GM23248 (cell line): ENCODE measurements around the gene ARSH. TPM values are rescaled to one million over a fixed set of nuclear protein-coding genes. Genes with fewer than 3 reads are reported as not detected.

Source experiments
- DNase-seq: peaks from one replicate; pipeline ENCODE4 v3.0.0-alpha.2; 2015
- H2AFZ ChIP-seq: fragments of 200-600 bp; sonication (generic); 2 replicates; pipeline ENCODE4 v1.6.1; 2016; ENCODE audit warnings: antibody characterized with exemption
- H3F3A ChIP-seq: fragments of 200-600 bp; sonication (generic); 2 replicates; pipeline ENCODE4 v1.6.1; 2016; ENCODE audit warnings: mild to moderate bottlenecking, antibody characterized with exemption, mixed run types; ENCODE audit not compliant: insufficient read depth
- H3K27ac ChIP-seq: fragments of 200-600 bp; sonication (generic); 2 replicates; pipeline ENCODE4 v1.5.1; 2016; ENCODE audit warnings: mild to moderate bottlenecking
- H3K27me3 ChIP-seq: fragments of 200-600 bp; sonication (generic); replicated peaks from 2 replicates; pipeline ENCODE4 v1.6.1; 2016; ENCODE audit warnings: mild to moderate bottlenecking; ENCODE audit not compliant: insufficient read depth
- H3K36me3 ChIP-seq: fragments of 200-600 bp; sonication (generic); 2 replicates; pipeline ENCODE4 v1.6.1; 2016; ENCODE audit warnings: low read depth, mild to moderate bottlenecking
- H3K4me1 ChIP-seq: fragments of 200-600 bp; sonication (generic); 2 replicates; pipeline ENCODE4 v1.6.1; 2016; ENCODE audit warnings: mild to moderate bottlenecking; ENCODE audit not compliant: insufficient read depth
- H3K4me2 ChIP-seq: fragments of 200-600 bp; sonication (generic); one replicate; pipeline ENCODE4 v1.6.1; 2016; ENCODE audit warnings: mild to moderate bottlenecking; ENCODE audit not compliant: unreplicated experiment
- H3K4me3 ChIP-seq: fragments of 200-600 bp; sonication (generic); 2 replicates; pipeline ENCODE4 v1.5.1; 2016; ENCODE audit warnings: mild to moderate bottlenecking
- H3K79me2 ChIP-seq: fragments of 200-600 bp; sonication (generic); 2 replicates; pipeline ENCODE4 v1.6.1; 2016; ENCODE audit warnings: mild to moderate bottlenecking; ENCODE audit not compliant: insufficient read depth
- H3K9ac ChIP-seq: fragments of 200-600 bp; sonication (generic); 2 replicates; pipeline ENCODE4 v1.6.1; 2016; ENCODE audit warnings: mild to moderate bottlenecking
- H3K9me2 ChIP-seq: fragments of 200-600 bp; sonication (generic); 2 replicates; pipeline ENCODE4 v1.6.1; 2016; ENCODE audit warnings: mixed run types, mild to moderate bottlenecking, moderate library complexity; ENCODE audit not compliant: insufficient read depth
- H3K9me3 ChIP-seq: fragments of 200-600 bp; sonication (generic); one replicate; pipeline ENCODE4 v1.6.1; 2017; ENCODE audit warnings: low read depth
- H4K20me1 ChIP-seq: fragments of 200-600 bp; sonication (generic); 2 replicates; pipeline ENCODE4 v1.6.0; 2016; ENCODE audit not compliant: insufficient read depth
- EZH2 ChIP-seq: fragments of 200-600 bp; sonication (generic); IDR thresholded peaks from 2 replicates; pipeline ENCODE4 v1.6.1; 2018; ENCODE audit warnings: antibody characterized with exemption, mild to moderate bottlenecking; ENCODE audit not compliant: insufficient read depth, poor library complexity, severe bottlenecking
- EZH2phosphoT487 ChIP-seq: fragments of 200-600 bp; sonication (generic); IDR thresholded peaks from 2 replicates; pipeline ENCODE4 v1.6.1; 2018; ENCODE audit warnings: antibody characterized with exemption, moderate library complexity, mild to moderate bottlenecking, low read depth; ENCODE audit not compliant: insufficient read depth
- WGBS, 2 experiments: methylation state at CpG; one replicate each; pipeline ENCODE4 v1.1.6; 2015 to 2017; ENCODE audit warnings: low lambda C conversion rate in 2 of 2, low coverage in 1 of 2; ENCODE audit errors: missing lambda C conversion rate in 2 of 2; 5-methylcytosine and 5-hydroxymethylcytosine counted together
- in situ Hi-C: fragments of 300-500 bp; cut with MboI; formaldehyde crosslinking; loops from 2 replicates; pipeline ENCODE4 v1.15.0; 2020
- polyA plus RNA-seq: library from polyadenylated mRNA; unstranded; fragments of >200 nt; fragmentation: Nextera tagmentation; extraction: Ambion mirVana; gene quantifications from 2 replicates; pipeline ENCODE4 v1.2.1, GENCODE V29; 2016
- total RNA-seq: library from RNA; depleted of rRNA; stranded (reverse); fragments of >200 nt; shearing (Covaris generic); gene quantifications from 2 replicates; pipeline ENCODE4 v1.2.3, GENCODE V29; 2014

ARSH gene
- total and polyA plus RNA-seq, 2 experiments from 2014 or later, result not detected

DNA sequence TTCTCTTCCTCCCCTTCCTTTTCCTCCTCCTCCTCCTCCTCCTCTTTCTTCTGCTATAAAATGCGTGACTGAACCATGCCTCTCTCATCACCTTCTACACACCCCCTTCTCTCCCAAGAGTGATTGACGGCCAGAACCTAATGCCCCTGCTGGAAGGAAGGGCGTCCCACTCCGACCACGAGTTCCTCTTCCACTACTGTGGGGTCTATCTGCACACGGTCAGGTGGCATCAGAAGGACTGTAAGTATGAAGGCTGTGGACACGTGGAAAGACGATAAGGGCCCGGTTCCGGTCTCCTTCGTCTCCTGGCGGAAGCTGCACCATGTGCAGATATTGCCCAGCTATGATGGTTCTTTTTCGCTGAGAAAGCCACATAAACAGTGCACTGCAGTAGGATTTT is 22.8 kb downstream of the ARSH start:
- H3K4me2 ChIP-seq, result no peak overlapping the region
- TF ChIP-seq EZH2 (no peak), EZH2phosphoT487 (no peak)
- no peaks in the 10 kb centered on the region for H3K79me2 ChIP-seq
- no peak overlapping the region for H3K27ac ChIP-seq
- H4K20me1 ChIP-seq, result no peaks in the 10 kb centered on the region
- no peak overlapping the region for H3K9ac ChIP-seq
- H3F3A ChIP-seq, result no peaks in the 10 kb centered on the region
- WGBS, 2 experiments, result 78 to 81% methylated on average over 11 to 13 of the region's 13 CpGs
- no peaks in the 10 kb centered on the region for H3K9me3 ChIP-seq
- H3K4me1 ChIP-seq, result no peaks in the 10 kb centered on the region
- H3K36me3 ChIP-seq, result no peaks in the 10 kb centered on the region
- no peaks in the 10 kb centered on the region for H3K9me2 ChIP-seq
- in situ Hi-C loops, result no loop called here
- H3K4me3 ChIP-seq, result no peak overlapping the region
- no peaks in the 10 kb centered on the region for H3K27me3 ChIP-seq
- H2AFZ ChIP-seq, result no peak overlapping the region
- DNase-seq, result no peak

DNA sequence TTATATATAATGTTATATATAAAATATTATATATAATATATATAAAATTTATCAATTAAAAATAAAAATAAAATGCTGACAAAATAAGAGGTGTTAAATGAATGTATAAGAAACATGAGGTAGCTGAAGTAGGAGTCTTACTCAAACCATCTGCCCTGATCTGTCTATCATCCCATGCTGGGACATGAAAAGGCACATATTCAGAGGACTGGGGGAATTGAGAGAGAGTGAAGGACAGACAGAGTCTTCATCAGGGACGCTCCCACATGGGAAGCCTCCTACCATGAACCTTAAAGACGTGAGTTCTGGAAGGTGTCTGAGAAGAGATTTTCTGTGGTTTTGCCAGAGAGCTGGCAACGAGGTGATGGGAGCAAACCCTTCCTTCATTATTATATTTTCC is 30.9 kb downstream of the ARSH start:
- H3K9me2 ChIP-seq, result no peaks in the 10 kb centered on the region
- no peaks in the 10 kb centered on the region for H4K20me1 ChIP-seq
- H3K27ac ChIP-seq, result no peak overlapping the region
- no peaks in the 10 kb centered on the region for H3K9me3 ChIP-seq
- H3F3A ChIP-seq, result no peaks in the 10 kb centered on the region
- H2AFZ ChIP-seq, result no peak overlapping the region
- no peak for DNase-seq
- H3K4me2 ChIP-seq, result no peak overlapping the region
- no peak overlapping the region for H3K4me3 ChIP-seq
- no peaks in the 10 kb centered on the region for H3K79me2 ChIP-seq
- TF ChIP-seq EZH2phosphoT487, result no peak
- TF ChIP-seq EZH2, result no peak
- H3K27me3 ChIP-seq, result no peaks in the 10 kb centered on the region
- H3K4me1 ChIP-seq, result no peaks in the 10 kb centered on the region
- in situ Hi-C loops, result no loop called here
- H3K9ac ChIP-seq, result no peak overlapping the region
- 34 to 35% methylated on average over 3 of the region's 3 CpGs for WGBS, 2 experiments
- H3K36me3 ChIP-seq, result no peaks in the 10 kb centered on the region

DNA sequence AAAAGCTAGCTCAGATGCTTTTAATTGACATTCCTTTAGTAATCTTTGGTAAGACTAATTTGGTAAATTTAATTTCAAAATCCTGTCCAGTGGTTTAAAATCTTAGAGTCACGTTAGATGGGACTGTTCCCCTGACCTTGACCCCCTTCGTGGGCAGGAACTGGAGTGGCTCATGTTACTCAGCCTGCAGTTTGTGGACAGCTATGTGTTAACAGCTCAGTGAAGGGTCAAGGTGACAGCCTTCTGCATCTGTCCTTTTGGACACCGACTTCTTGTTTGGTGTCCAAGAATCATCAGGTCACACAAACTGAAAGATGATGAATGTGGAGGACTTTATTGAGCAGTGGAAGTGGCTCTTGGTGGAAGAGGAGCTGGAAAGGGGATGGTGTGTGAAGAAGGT is 37.9 kb downstream of the ARSH start:
- Histone ChIP-seq H3K4me2 (no peak overlapping the region), H3F3A (no peaks in the 10 kb centered on the region), H3K4me3 (no peak overlapping the region), H3K9me3 (no peaks in the 10 kb centered on the region), H3K4me1 (no peaks in the 10 kb centered on the region), H3K79me2 (no peaks in the 10 kb centered on the region), H3K9ac (no peak overlapping the region), H3K27me3 (no peaks in the 10 kb centered on the region), H3K36me3 (no peaks in the 10 kb centered on the region), H2AFZ (no peak overlapping the region), H3K9me2 (no peaks in the 10 kb centered on the region), H4K20me1 (no peaks in the 10 kb centered on the region), H3K27ac (no peak overlapping the region)
- TF ChIP-seq EZH2 (no peak), EZH2phosphoT487 (no peak)
- DNase-seq, result no peak
- 31 to 60% methylated on average over 3 of the region's 3 CpGs for WGBS, 2 experiments
- in situ Hi-C loops, result no loop called here

DNA sequence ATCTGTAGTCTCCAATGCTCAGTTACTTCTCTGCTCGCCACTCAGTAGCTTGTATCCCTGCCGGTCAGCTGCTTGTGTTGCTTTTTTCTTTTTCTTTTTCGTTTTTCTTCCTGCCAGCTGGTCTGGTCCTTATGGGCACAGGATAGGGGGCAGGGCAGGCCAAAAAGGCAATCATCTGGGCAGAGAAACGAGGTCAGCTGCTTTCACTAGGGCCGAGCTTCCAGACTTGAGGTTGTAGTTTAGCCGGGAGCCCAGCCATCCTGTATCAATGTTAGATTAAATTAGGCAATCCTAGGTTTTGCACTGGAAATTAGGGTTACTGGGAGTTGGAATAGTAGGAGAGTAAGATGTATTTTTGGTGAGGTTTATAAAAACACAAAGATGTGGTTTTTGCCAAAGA is 38.3 kb downstream of the ARSH start:
- Histone ChIP-seq H3K9me2 (no peaks in the 10 kb centered on the region), H2AFZ (no peak overlapping the region), H3K27me3 (no peaks in the 10 kb centered on the region), H3K4me1 (no peaks in the 10 kb centered on the region), H3K9me3 (no peaks in the 10 kb centered on the region), H3K4me2 (no peak overlapping the region), H3K9ac (no peak overlapping the region), H3K79me2 (no peaks in the 10 kb centered on the region), H3K36me3 (no peaks in the 10 kb centered on the region), H3F3A (no peaks in the 10 kb centered on the region), H3K4me3 (no peak overlapping the region), H4K20me1 (no peaks in the 10 kb centered on the region), H3K27ac (no peak overlapping the region)
- no peak for DNase-seq
- WGBS, 2 experiments, result 54 to 63% methylated on average over 4 to 6 of the region's 6 CpGs
- no peak for TF ChIP-seq EZH2
- no peak for TF ChIP-seq EZH2phosphoT487
- in situ Hi-C loops, result no loop called here
